ENCODE measurements around the gene LRGUK. TPM values are rescaled to one million over a fixed set of nuclear protein-coding genes. Genes with fewer than 3 reads are reported as not detected.

LRGUK gene
- total RNA-seq, 1 donor from 2014 or later = 1.6 TPM

DNA sequence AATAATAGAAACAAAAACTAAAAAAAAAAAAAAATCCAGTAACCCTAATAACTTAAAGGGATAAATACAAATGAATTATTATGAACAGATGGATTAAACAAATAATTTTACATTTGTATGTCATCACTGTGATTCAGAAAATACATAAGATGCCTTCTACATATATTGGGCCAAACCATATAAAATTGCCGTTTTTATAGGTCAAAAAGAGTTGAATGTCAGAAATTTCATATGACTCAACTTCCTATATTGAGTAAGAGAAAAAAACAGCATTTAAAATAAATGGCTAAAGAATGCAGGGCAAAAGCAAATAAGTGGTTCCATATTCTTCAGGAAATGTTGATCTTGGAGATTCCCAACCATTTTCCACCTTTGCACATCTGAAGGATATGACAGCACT is 180.2 kb downstream of the LRGUK start:
- no peak for DNase-seq

DNA sequence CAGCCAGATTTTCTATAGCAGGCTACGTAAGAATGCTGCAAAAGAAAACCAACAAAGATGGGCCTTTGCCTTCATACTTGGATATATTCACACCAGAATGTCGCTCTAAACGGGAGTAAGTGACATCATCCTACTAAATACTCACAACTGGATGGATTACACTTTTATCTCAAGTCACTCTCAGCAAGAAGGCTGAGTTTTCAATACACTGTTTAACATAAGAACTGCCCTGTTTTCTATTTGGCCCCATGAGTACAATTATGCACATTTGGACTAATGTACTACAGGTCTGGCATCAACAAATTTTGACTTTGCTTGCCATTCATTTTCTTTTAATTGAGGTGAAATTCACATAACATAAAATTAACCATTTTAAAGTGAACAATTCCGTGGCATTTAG is 181.4 kb downstream of the LRGUK start:
- DNase-seq = no peak

DNA sequence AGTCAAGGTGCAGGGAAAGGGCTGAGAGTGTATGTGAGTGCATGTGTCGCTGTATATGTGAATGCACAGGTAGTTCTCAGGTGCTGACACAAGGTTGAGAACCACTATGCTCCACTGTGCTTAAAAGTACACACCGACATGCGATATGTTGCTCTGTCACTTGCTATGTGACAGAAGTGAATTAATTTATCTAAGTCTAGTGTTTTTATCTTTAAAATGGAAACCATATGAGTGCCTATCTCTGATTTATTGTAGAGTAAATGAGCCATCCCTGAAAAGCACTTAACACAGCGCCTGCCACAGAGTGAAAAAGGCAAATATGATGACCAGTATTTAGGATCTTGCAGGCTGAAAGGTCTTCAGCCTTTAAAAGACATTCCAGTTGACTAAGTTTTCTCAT is 184.7 kb downstream of the LRGUK start:
- no peak for DNase-seq

DNA sequence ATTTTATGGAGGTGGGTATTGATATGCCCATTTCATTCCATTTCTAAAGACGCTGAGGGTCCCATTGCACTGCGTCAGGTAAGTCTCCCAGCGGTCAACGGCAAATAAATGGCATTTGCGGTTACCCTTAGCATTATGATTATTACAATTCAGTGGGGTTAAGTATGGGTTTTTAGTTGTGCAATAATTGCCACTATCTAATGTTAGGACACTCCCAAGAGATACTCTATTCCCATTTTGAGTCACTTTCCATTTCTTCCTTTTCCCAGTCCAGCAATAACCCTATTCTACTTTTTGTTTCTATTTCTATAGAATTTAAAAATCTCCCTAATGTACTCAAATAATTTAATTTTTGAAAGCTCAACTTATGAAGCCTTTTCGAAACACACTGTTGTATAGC is 185.6 kb downstream of the LRGUK start:
- DNase-seq = no peak

DNA sequence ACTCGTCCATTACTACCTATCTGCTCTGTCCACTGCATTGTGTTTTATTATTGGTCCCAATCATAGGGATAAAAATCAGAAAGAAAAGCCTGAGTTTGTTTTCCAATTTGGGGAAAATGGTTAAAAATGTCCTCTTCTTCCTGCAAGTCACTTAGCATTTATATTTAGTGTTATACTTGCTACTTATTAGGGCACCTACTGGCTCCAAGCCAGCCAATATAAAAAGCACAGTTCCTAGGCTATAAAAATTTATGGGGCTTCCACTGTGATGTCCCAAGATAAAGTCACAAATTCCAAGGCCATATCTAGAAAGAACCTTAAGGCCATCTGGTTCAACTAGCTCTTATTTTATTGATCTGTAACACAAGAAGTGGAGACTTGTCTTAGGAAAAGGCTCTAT is 186.4 kb downstream of the LRGUK start:
- no peak for DNase-seq

Other genes with a start within 250 kb of the LRGUK start
- gene SLC35B4, start 189.6 kb downstream of the LRGUK start, total RNA-seq = 13.8 TPM